ENCODE results near the gene REG1A. TPM values are rescaled to one million over a fixed set of nuclear protein-coding genes. Genes with fewer than 3 reads are reported as not detected.

The REG1A gene
- polyA plus RNA-seq, 1 donor, result not detected

DNA sequence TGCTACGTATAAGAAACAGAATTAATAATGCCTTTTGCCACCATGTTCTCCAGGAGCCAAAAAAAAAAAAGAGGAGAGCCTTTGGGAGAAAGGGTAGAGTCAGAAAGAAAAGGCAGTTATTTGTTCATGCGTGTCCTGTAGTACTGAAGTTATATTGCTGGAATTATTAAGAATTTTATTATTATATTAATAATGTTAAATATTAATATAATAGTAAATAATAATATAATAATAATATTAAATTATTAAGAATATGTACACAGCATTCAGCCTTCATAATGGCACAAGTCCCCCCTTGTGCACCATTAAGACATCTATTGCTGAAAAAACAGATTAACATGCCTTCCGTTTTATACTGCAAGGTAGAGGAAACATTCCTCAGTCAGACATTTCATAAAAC, 8.1 kb downstream of the REG1A start:
- DNase-seq, result no peak

DNA sequence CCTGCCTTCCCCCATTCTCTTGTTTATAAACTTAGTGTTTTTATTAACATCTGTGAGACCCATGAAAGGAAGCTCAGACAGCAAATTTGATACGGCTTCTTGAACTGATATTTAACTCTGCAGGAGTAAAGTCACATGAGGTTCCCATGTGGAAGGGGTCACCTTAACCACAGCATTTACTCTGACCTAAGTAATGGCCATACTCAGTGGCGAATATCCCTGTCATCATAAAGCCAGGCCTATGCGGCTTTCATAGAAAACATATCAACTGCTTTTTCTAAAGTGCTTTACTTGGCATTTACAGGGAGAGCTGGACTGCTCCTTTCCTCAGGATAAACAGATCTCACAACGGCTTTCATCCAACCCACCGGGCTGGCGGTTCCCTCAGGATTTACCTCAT, 9.0 kb downstream of the REG1A start:
- no peak for DNase-seq

DNA sequence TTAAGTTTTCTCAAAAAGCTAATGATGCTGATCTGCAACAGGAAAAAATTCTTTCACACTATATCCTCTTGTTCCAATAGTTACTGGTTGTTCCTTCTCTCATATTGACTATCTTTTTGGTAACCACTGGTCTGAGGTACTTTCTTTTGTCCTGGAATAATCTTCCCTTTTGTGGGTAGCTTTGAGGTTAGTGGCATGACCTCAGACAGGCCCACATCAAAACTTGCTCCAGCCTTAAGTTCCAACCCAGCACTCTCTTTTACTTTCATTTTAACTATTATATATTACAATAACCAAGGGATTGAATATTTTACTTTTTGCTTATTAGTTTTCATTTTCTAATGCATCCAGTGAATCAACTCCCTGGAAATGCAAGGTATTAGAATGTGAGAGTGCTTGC, 9.5 kb downstream of the REG1A start:
- DNase-seq, result no peak

DNA sequence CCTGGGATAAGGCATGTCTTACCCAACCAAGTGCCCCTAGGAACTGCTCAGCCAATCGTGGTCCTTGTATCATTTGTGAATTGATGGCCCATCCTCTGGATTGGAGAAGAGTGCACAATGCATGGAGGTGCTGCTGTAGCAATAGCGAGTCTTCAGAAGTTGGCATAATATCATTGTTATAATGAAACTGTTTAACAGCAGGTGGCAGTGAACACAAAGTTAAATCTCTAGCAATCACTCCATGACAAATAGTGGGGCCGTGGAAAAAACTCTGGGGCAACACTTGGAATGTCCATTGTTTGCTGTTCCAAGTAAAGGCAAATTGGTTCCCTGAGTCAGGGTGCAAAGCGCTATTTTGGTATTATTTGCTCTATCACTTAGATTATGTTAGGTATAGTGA, 11.4 kb downstream of the REG1A start:
- no peak for DNase-seq

DNA sequence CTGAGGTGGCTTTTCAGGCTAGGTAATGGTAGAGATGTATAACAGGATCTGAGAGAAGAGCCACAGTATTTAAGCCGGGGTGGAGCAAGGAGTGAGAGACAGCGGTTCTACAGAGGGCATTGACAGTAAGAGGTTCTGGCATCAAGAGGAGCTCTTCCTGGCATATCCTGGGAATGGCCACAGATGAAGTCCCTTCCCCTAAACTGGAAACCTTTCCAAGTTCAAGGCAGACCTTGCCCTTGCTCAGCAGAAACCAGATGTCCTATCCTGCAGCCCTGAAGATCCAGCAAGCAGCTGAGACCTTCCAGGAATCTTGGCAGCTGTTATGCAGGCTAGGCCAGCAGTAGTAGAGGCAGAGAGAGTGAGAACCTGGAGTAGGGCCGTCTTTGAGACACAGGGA, 18.1 kb downstream of the REG1A start:
- DNase-seq, result no peak

DNA sequence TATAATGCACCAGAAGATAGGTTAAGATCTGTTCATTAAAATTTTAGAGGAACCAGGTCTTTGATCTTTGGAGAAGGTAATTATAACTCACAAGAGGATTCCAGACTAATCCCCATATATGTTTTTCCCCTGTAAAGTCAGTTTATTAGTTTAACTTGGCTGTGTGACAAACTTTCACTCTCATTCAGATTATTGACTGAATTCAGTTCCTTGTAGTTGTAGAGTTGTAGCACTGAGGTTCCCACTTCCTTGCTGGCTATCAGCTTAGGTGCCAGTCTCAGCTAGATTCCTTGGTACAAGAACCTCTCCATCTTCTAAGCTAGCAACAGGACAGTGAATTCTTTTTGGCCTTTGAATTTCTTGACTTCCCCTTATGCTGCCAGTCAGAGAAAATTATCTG, 19.1 kb downstream of the REG1A start:
- DNase-seq, result no peak

DNA sequence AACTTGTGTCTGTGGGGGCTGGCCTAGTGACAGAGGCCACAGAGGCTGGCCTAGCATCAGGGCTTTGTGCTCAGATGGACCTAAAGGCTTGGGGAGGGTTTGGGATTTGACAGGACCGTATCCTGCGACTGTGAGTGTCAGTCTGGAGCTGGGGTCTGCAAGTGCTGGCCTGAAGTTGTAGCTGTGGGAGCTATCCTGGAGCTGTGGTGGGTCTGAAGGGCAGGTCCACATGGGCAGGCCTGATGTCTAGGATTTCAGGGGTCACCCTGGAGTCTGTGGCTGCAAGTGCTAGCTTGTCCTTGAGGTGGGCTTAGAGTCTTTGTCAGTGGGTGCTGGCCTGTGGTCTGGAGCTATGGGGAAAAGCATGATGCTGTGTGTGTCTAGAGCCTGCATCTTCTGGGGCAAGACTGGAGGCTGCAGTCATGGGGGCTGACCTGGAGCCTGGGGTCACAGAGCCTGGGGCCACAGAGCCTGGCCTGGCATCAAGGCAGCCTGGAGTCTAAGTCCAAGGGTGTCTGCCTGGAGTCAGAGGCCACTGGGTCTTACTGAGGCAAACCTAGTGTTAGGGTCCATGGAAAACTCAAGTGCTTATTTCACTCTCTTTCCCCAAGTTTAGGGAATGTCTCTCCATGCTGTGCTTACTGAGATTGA, 35.7 kb downstream of the REG1A start:
- DNase-seq, result no peak

DNA sequence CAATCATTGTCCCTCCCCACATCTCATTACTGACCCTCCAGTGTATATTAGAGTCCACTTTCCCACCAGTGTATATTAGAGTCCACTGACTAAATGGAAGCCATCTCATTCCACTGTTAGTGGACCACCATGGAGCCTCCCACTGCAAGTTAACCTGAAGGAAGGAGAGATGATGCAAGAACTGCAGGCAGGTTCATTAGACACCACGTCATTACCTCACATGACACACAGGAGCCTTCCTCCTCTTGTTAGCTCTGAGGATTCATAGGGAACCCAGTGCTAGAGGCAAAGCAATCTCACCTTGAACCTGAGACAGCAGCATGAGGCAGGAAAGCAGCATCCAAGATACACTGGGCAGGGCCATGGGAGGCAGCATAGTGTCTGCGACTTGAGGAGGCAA, 38.7 kb downstream of the REG1A start:
- DNase-seq, result no peak

DNA sequence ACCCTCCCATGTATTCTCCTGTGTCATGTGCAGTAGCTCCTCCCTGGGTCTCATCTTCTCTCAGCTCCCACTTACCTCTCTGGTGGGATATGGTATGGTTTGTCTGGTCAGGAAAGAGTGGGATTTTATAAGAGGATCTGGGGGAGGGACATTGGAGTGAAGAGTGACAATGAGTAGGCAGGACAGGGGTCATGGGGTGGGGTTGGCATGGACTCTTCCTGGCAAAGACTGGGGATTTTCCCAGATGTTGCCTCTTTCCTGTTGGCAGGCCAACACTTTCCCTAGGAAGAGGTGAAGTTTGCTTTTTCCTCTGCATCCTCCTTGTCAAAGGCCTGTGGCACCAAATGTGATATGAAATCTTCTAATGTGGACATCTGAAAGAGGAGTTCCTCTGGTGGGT, 39.4 kb downstream of the REG1A start, which contains the start of gene REG3A:
REG3A (minus strand) TSS at position 101 of the 400 bp plus-strand sequence. CDS start 348 bp downstream, outside the sequence.
- no peak for DNase-seq

DNA sequence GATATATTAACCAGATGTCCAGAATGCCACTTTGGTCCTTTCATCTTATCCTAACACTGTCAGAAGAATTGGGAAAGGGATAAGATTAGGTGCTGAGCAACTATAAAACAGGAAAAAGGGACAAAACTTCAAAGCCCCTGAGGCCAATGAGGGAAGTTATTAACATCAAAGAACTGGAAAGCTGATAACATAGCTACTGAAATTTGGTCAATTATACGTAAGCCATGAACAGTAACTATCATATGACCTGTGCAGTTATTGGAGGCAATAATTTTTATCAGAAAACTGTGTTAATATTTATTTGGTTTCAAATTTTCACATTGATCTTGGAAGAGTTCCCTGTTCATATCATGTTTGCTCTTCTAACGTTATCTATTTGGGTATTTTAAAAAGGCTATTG, 41.8 kb downstream of the REG1A start:
- DNase-seq, result no peak

DNA sequence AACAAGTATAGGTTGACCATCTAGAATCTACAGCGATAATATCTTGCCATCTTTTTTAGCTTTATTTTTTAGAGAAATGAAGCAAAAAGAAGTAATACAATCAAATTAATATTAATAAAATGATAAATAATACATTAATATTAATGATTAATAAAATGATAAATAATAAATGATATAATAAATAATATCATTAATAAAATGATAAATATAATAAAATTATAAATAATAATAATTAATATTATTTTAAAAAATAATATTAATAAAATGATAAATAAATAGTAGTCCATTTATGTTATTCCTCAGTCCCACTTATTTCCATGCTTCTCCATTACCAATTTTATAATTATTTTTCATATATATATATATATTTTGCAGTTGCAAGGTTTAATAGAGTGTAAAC, 42.5 kb downstream of the REG1A start:
- no peak for DNase-seq

DNA sequence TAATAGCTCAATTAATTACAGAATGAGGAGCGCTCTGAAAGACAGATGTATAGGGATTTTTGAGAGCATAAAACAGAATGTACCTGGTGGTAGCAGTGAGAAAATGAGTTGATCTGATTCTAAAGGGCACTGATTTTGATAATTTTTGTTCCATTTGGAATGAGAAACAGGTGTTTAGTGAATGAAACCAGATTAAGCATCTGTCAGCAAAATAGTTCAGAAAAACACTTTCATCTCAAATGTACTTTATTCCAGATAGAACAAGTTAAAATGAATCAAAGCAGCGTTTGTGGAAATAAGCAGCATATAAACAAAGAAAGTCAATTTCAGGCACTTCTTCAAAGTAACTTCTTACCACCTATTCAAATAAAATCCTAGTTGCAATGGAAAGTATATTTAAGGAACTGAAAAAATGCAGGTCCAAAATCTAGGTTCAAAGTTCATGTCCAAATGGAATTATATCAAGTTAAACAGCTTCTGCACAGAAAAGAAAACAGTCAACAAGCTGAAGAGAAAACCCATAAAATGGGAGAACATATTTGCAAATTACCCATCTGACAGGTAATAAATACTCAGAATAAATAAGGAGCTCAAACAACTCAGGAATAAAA, 51.2 kb downstream of the REG1A start:
- DNase-seq, result no peak

Other genes with a start within 250 kb of the REG1A start
- gene REG3G, start 94.8 kb upstream of the REG1A start, polyA plus RNA-seq (ENCODE audit: insufficient read length), result not detected
- gene REG1B, start 32.5 kb upstream of the REG1A start, polyA plus RNA-seq (ENCODE audit: insufficient read length), result not detected
- not detected for gene REG3A, start 39.3 kb downstream of the REG1A start, polyA plus RNA-seq (ENCODE audit: insufficient read length)

Measured in hindlimb muscle (tissue), 1 donor.